HG02884 (cell line): ENCODE results near the gene CHIC2.

Experiments
- ATAC-seq: cut with Tn5 transposase; IDR thresholded peaks from one replicate; pipeline ENCODE4 v1.9.1; 2021; ENCODE audit warnings: mild to moderate bottlenecking, moderate library complexity; ENCODE audit not compliant: unreplicated experiment

CHIC2 gene

DNA sequence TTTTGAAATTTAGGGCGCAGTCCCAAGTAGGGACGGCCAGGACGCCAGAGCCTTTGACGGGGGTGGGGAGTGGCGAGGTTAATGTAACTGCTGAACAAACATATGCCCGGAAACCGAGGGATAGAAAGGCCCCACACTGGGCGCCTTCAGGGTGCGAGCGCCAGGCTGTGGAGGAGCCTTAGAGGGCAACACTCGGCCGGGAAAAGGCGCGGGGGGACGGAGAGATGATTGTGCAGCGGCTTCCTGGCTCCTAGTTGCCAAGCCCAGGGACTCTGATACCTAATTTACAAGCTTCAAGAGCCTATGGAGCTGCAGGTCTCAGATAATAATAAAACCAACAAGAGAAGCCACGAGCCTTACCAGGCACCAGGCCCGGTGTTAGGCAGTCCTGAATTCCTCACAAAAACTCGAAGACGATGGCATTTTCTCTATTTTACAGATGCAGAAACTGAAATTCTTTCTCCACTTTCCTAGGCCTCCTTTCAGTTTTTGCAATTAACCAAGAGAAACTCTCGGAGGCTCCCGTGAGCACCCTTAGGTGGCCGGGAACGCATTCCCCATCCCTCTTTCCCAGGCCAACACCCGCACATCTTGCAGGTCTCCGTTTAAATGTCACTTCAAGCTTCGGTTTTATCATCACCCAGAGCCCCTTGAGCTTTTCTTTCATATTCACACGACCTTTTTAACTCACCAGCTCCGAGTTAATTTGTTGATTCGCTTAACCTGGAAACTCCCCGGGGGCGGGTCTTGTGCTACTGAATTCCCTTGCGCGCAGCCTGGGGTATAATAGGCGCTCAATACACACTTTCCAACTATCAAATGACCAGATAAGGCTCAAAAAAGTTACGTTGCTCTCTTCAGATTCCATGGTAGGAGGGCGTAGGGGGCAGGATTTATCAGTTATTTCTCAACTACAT lies 29.2 kb upstream of the CHIC2 start:
- ATAC-seq, result no peak

DNA sequence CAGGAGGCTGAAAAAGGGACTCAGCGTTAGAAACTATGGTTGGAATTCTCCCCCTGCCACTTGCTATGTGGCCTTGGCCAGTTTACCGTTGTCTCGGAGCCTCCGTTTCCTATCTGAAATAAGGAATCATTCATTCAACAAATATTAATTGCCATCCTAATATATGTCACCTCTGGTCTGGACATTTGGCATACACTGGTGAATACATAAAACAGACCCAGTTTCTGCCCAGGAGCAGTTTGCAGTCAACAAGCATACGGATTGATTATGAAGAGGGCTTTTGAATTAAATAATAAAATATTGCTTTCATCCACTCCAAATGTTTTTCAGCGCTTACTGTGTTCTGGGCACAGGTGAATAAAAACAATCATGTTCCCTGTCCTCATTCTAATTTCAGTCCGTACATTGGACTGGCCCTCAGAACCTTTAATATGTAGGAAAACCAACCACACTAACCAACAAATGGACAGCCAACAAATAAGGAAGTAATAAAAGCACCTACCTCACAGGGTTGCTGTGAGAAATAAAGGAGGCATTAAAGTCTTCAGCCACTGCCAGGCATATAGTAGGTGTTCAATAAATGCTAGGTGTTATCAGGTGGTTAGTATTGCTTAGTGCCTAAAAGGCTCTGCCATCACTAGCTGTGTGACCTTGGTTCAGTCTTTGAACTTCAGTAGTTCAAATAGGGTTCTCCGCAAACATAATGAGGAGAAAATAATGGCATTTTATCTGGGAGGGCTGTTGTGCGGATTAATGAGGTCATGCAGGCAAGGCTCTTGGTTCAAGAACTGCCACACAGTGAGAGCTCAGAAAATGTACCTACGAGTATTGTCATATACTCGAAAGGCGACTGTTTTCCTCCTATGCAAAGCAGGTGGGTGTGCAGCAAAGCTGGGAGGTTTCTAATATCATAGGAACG lies 28.3 kb upstream of the CHIC2 start:
- ATAC-seq, result no peak

DNA sequence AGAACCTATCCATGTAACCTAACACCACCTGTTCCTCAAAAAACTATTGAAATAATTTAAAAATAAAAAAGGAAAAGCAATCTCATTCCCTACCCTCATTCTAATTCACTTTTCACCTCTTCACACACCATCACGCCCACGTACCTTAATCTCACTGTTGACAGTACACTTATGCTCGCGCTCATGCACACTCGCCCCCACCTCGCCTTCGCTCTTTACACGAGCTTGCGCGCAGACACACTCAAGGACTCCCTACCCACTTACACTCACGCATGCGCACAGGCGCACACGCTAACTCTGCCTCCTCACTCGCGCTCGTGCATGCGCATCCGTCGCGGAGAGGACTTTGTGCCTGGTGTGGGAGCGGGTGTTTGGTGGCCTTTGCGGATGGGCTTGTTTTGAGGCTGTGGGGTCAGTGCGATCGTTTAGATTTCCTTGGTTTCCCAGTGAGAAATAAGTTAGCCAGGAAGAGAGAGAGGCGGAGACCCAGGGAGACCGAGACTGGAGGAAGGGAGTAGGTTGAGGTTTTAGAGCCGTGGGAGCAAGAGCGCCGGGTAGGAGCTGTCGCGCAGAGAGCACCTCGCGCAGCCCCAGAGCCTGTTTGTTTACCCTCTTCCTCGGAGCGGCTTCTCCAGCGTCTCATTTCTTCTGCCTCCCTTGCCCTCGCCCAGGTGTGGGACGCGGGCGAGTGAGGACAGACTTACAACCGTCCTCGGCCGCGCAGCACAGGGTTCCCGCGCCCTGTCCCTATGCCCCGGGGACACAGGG lies 27.4 kb upstream of the CHIC2 start:
- ATAC-seq, result peak; percentile 79

DNA sequence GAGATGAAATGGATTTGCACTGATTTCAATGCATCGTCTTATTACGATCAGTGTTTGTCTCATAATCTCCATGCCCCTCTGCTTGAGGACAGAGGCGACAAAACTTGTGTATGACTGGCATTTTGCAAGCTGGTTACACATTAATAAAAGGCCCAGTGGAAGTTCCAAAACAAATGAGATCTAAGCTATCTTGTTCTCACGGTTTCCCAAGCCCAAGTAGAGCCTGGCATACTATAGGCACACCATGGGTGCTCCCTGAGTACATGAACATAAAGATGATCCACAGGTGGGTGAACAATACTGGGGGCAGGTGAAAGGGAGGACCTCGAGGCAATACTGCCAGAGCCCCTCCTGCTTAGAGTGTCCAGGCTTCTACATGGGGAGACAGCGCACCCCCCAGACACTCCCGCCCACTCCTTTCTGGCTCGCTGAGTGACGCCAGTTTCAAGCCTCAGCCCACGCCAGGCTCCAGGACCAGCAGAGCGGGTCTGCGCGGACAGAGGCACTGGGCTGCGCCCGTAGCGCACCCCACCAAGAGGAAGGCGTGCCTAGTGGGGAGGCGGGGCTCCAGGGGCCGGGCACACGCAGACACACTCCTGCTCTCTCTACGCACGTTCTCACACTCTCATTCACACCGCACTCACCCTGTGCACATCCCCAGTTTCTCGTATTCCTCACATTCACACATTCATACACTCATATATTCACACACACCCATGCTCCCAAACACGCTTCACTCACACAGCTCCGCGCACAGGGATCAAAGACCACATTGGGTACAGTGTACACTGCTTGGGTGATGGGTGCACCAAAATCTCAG lies 26.6 kb upstream of the CHIC2 start:
- peak; percentile 50 for ATAC-seq

DNA sequence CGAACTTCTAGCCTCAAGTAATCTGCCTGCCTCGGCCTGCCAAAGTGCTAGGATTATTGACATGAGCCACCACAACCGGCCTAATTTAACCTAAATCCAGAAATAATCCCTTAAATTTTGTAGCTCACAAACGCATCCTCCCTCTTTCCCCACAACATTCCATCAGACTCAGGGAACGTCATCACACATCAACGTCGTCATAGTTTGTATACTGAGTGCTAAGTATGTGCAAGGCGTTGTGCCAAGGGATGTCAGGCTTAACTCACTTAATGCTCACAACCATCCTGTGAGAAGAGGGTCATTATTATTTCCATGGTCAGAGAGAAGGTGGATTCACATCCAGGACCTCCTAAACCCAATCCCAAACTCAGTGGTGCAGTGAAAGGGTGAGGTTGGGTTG lies 26.0 kb upstream of the CHIC2 start:
- ATAC-seq, result no peak

DNA sequence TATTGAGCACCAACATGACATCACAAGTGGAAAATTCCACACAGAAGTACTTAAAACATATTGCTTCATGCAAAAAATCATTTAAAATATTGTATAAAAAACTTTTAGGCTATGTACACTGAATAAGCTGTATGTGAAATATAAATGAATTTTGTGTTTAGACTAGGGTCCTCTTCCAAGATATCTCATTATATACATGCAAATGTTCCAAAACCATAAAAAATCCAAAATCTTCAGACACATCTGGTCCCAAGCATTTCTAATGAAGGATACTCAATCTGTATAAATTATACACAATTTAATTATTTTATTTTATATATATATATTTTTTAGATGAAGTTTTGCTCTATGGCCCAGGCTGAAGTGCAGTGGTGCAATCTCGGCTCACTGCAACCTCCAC lies 25.5 kb upstream of the CHIC2 start:
- no peak for ATAC-seq

DNA sequence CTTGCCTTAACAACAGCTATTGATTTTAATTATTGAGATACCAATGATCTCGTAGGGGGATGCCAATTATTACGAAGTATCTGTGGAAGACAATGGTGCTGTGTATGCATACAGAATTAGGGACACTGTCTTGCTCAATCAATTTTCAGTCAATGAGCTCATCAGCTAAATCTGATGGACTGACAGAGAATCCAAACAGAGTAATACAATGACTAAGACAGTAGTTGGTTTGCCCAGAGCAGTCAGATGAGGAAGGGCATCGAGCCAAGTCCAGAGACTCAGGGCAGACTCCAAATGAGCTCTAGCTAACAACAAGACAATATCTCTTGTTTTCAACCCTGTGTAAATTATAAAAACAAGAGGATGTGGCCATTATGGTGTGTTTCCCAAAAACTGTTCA lies 20.9 kb upstream of the CHIC2 start:
- ATAC-seq, result no peak

DNA sequence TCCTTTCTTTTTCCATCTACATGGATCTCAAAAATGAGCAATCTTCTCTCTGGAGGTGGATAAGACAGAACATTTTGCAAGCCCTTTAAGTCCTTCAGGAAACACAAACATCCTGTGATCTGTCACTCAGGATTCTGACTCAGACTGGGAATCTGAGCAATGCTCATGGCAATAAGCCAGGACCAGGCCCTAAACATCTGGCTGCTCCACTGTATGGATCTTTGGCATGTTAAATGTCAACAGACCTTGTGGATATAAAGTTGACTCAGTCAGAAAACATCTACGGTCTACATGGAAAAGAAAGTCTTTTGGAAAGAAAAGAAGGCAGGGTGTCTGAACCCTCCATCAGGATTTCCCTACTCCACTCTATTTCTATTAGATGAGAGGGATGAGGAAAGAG lies 17.8 kb upstream of the CHIC2 start:
- no peak for ATAC-seq

DNA sequence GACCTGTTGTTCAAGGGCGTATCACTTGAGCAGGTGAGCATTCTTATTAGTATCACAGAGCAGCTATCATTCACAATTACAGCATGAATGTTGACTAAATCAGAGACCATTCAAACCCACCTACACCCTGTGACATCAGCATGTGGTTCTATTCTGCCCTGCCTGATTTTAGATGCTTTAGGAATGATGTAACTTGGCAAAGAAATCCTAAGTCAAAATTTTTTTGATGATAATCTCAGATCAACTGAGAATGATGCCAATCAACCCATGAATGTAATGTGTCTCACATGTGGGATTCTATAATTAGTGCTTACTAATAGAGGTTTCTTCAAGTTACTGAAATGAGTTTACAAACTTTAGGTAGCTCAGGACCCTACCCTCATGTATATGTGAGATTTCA lies 13.4 kb upstream of the CHIC2 start:
- ATAC-seq, result no peak

DNA sequence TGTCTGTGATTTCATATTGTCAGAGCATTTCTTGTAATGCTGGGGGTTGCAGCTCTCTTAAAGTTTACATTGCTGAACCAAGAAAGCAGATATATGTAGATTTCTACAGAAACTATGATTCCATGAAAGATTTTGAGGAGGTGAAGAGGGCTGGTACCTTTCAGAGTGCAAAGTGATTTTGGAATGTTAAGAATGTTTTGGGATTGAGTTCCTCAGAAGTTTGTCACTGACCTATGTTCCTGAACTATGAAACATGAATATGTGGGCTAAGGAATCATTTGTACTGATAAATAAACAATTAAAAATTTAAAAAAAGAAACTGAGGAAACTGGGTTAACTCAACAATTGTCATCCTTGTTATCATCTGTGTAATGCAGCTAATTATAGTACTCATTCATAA lies 12.3 kb upstream of the CHIC2 start:
- no peak for ATAC-seq

DNA sequence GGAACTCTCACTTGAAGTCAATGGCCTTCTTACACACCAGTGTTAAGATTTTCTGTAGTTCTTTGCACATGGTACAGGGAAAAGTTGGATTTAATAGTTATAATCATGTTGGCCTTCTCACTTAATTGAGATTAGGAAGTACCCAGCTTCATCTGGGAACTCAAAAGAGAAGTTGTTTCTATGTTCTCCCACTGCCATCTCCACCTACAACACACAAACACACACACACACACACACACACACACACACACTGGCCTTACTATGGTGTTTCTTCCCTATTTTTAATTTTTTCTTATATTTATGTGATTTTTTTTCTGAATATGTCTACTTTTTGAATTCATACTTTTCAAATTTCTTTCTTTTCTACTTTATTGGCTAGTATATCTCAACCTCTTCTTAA lies 10.0 kb upstream of the CHIC2 start:
- no peak for ATAC-seq

DNA sequence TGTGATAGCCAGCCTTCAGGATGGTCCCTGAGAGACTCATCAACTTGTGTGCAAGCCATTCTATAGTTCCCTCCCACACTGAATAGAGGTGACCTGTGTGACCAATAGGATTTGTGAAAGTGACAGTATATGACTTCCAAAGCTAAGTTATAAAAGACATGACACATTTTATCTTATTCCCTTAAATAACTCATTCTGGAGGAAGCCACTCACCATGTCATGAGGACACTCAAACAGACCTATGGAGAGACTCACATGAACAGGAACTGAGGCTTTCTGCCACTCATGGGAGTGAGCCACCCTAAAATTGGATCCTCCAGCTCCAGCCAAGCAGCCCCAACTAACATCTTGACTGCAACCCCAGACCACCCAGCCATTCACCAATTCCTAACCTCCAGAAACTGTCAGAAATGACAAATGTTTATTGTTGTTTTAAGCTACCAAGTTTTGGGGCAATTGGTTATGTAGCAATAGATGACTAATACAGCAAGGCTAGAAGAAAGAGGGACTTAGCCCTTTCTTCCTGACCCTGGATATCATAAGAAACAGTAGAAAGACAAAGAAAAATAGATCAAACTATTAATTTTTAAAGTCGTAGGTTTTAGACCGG lies 9.0 kb upstream of the CHIC2 start:
- no peak for ATAC-seq

DNA sequence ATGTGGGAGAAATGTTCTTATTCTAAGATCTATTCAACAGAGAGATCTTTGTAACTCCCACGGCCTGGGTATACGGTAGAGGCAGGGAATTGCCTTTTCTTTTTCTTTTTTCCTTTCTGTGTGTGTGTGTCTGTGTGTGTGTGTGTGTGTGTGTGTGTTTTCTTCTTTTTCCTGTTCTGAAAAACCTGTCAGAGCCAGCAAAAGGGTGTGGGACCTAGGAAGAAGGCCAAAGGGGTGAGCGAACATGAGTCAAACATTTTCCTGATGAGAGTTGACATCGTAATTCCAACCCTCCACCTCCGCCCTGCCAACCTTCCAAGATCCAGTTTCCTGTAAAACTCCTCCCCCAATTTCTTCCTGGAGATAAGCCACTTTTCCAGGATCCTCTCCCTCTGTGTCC lies 2.8 kb upstream of the CHIC2 start:
- ATAC-seq, result no peak

DNA sequence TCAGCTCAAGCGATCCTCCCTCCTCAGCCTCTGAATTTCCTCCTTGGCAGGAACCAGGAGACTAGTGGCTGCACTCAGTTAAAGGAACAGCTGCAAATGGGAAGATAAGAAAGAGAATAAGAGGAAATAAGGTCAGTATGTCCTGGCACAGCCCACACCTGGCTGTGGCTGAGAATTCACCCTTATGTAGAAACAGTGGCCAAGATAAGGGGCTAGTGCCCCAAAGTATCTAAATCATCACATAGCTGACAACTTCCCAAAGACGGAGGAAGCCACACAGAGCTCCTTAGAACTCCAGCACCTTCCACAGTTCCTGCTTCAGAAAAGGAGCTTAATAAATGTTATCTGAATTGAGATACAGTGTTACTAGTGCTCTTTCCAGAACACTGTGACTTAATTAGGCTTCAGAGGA lies 2.3 kb upstream of the CHIC2 start:
- no peak for ATAC-seq

DNA sequence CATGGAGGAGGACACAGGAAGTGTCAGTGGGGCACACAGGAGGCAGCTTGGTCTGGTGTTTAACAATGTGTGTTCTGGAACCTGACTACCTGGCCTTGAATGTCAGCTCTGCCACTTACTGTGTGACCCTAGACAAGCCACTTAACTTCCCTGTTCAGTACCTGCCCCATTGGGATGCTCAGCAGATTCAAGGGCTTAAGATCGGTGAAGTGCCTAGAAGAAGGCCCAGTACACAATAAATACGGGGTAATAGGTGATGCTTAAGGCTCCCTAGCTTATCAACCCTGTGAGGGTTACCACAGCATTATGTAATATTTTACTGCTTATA lies 1.6 kb upstream of the CHIC2 start:
- ATAC-seq, result no peak

DNA sequence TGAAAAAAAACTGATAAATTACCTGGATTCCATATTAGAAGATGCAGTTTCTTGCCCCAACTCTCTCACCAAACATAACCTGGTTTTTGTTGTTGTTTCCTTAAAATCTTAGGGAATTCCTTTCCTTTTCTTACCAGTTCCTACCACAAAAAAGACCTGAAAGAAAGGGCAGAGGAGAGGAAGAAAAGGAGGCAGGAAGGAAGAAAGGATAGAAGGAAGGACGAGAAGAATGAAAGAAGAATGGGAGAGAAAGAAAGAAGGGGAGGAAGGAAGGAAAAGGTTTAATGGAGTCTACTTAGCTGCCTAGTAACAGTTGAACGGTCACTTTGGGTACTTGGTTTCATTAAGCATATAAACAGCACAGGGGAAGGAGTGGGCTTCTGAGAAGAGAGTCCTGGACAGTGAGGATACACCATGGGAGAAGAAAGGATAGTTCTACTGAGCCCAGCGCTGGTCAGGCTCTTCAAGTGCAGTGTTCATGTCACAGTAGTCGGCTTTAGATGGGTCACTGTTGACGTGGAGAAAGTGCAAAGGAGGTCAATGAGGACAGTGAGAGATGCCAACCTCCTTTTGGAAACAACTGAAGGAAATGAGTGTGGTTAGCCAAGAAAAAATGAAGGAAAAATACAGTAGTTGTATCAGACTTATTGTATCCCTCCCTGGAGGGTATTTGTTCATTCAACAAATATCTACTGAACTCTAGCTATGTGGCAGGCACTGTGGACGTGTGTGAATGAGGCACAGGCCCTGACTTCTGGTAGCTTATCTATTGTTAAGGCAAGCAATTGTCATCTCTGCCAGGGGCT lies 1.1 kb upstream of the CHIC2 start:
- no peak for ATAC-seq

DNA sequence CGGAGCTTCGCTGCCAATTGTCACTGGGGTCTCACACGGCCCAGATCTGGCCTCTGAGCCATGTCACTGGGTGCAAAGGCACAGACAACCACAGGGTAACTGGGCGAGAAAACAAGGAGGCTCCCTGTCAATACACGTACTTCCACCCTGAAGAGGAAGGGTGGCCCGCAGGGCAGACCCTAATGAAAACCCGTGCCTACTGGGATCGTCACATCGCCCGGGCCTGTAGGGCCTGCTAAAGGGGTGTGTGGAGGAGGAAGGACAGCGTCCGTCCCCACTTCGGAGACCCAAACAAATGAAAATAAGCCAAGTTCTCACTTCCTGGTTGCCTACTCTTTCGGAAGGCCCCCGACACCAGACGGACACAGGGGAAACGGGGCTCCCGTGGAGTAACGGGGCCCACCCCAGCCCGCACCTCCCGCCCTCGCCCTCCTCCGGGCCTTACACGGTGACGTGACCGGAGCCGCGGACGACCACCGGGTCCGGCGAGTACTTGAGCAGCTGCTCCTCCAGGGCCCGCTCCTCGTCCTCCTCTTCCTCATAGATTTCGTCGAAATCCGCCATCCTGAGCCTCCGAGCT lies 578 bp downstream of the CHIC2 start:
- peak; percentile 26 for ATAC-seq

DNA sequence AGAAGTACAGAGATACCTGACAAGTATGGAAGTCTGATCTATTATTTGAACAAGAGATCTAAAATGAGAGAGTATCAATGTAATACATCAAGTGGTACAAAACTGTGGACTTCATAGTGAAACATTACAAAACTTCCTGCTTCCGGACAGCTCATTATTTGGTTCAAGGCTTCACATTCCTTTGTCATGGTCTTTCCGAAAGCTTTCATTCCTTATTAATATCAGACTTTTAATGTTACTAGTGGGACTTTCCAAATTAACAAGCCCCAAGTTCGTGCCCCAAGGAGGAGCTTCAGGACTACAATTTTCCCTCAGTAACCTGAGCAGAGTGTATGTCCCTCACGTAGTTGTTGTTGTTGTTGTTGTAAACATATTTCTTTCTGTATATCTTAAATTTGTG lies 1.2 kb downstream of the CHIC2 start:
- ATAC-seq, result no peak

DNA sequence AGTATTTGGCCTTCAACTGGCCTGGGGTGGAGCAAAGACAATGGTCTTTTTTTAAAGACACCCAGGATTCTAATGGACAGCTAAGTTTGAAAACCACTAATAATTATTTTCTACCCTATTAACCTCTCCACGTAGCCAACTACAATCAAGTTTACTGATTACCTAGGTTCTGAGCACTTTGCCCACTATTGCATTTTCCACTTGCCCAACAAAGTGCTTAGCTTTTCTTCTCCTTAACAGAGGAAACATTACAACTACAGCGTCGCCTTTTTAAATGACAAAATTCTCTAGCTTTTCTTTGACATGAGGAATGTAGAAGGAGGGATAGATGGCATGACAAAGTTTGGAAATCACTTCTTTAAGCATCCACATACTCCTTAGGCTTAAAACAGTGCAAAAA lies 2.0 kb downstream of the CHIC2 start:
- no peak for ATAC-seq
